ENCODE data around the gene RNF34.

Gene RNF34

GRCh38 chr12:121388421-121388981, 11.4 kb upstream of the RNF34 start:
- Histone ChIP-seq H3K9me3 (ENCODE audit: control insufficient read depth, low read length) (no peaks in the 10 kb centered on the region), H3K27ac (ENCODE audit: insufficient read depth, low read depth, low read length, poor library complexity, severe bottlenecking) (no peak overlapping the region), H3K4me3 (ENCODE audit: insufficient read depth, low read depth, low read length) (no peak overlapping the region), H3K36me3 (ENCODE audit: control insufficient read depth, insufficient read depth, low read length) (no peaks in the 10 kb centered on the region), H3K27me3 (ENCODE audit: control insufficient read depth, insufficient read depth, low read length, poor library complexity, severe bottlenecking) (no peaks in the 10 kb centered on the region), H3K4me1 (ENCODE audit: control insufficient read depth, insufficient read depth, low read length) (no peaks in the 10 kb centered on the region)
- 82 to 85% methylated on average over 5 of the region's 5 CpGs for WGBS, 2 experiments

- Histone ChIP-seq H3K36me3 (ENCODE audit: control insufficient read depth, insufficient read depth, low read length) (no peaks in the 10 kb centered on the region), H3K4me3 (ENCODE audit: insufficient read depth, low read depth, low read length) (no peak overlapping the region), H3K27me3 (ENCODE audit: control insufficient read depth, insufficient read depth, low read length, poor library complexity, severe bottlenecking) (no peaks in the 10 kb centered on the region), H3K4me1 (ENCODE audit: control insufficient read depth, insufficient read depth, low read length) (no peaks in the 10 kb centered on the region), H3K9me3 (ENCODE audit: control insufficient read depth, low read length) (no peaks in the 10 kb centered on the region), H3K27ac (ENCODE audit: insufficient read depth, low read depth, low read length, poor library complexity, severe bottlenecking) (no peak overlapping the region)
- 94% methylated on average over 2 of the region's 2 CpGs for WGBS, 2 experiments
Observed at GRCh38 chr12:121390856-121391255, 9.1 kb upstream of the RNF34 start.

DNA sequence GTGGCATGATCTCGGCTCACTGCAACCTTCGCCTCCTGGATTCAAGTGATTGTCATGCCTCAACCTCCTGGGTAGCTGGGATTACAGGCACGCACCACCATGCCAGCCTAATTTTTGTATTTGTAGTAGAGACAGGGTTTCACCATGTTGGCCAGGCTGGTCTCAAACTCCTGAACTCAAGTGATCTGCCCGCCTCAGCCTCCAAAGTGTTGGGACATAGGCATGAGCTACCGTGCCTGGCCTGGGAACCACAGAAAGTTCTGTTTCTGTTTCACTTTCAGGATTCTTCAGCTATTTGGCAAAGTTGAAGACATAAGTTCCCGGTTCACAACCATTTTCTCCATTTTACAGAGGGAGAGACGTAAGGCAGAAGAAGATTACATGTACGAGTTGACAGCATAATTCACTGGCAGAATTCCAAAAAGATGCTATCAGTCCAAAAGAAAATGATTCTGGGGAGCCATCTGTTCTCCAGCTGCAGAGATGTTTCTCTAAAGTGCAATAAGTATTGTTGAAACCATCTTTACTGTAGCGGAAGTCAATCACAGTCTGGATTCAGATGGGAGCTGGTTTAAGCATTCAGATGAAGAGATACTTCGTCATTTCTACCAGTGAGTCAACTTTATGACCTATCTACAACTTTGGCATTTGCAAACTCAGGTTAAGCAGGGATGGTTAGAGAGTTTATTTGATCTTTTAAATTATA, 8.1 kb upstream of the RNF34 start:
- Histone ChIP-seq H3K9me3 (ENCODE audit: control insufficient read depth, low read length) (no peaks in the 10 kb centered on the region), H3K27ac (ENCODE audit: insufficient read depth, low read depth, low read length, poor library complexity, severe bottlenecking) (no peak overlapping the region), H3K27me3 (ENCODE audit: control insufficient read depth, insufficient read depth, low read length, poor library complexity, severe bottlenecking) (no peaks in the 10 kb centered on the region), H3K4me3 (ENCODE audit: insufficient read depth, low read depth, low read length) (no peak overlapping the region), H3K36me3 (ENCODE audit: control insufficient read depth, insufficient read depth, low read length) (no peaks in the 10 kb centered on the region), H3K4me1 (ENCODE audit: control insufficient read depth, insufficient read depth, low read length) (no peaks in the 10 kb centered on the region)
- WGBS, 2 experiments = 93 to 94% methylated on average over 10 of the region's 10 CpGs

DNA sequence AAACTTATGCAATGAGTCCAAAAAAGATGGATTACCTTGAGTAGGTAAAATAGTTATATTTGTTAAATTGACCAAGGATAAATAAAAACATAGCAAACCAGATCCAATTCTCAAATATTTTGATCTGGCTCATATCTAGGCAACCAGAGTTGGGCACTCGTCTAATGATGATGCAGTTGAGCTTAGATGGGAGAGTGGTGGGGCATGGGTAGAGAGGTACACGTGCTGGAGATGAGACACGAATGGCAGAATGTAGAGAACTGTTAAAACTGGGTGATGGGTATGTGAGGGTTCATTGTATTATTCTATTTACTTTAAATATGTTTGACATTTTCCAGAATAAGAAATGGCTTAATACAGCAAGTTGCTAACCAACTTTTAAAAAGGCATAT, 7.6 kb upstream of the RNF34 start:
- H3K9me3 ChIP-seq (ENCODE audit: control insufficient read depth, low read length) = no peaks in the 10 kb centered on the region
- H3K36me3 ChIP-seq (ENCODE audit: control insufficient read depth, insufficient read depth, low read length) = no peaks in the 10 kb centered on the region
- H3K27me3 ChIP-seq (ENCODE audit: control insufficient read depth, insufficient read depth, low read length, poor library complexity, severe bottlenecking) = no peaks in the 10 kb centered on the region
- H3K4me3 ChIP-seq (ENCODE audit: insufficient read depth, low read depth, low read length) = no peak overlapping the region
- H3K27ac ChIP-seq (ENCODE audit: insufficient read depth, low read depth, low read length, poor library complexity, severe bottlenecking) = no peak overlapping the region
- H3K4me1 ChIP-seq (ENCODE audit: control insufficient read depth, insufficient read depth, low read length) = no peaks in the 10 kb centered on the region
- 88 to 93% methylated on average over 3 of the region's 3 CpGs for whole genome bisulfite sequencing, 2 experiments

DNA sequence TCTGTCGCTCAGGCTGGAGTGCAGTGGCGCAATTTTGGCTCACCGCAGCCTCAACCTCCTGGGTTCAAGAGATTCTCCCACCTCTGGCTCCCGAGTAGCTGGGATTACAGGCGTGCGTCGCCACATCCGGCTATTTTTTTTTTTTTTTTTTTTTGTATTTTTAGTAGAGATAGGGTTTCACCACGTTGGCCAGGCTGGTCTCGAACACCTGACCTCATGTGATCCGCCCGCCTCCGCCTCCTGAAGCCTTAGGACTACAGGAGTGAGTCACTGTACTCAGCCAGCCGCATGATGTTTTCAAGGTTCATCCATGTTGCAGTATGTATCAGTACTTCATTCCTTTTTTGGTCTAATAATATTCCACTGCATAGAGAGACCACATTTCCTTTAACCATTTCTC, 2.4 kb upstream of the RNF34 start:
- WGBS, 2 experiments = 90 to 91% methylated on average over 14 of the region's 14 CpGs
- peaks cover 3% of the 10 kb centered on the region for H3K4me1 ChIP-seq (ENCODE audit: control insufficient read depth, insufficient read depth, low read length)
- no peaks in the 10 kb centered on the region for H3K27me3 ChIP-seq (ENCODE audit: control insufficient read depth, insufficient read depth, low read length, poor library complexity, severe bottlenecking)
- no peaks in the 10 kb centered on the region for H3K9me3 ChIP-seq (ENCODE audit: control insufficient read depth, low read length)
- H3K27ac ChIP-seq (ENCODE audit: insufficient read depth, low read depth, low read length, poor library complexity, severe bottlenecking) = no peak overlapping the region
- no peaks in the 10 kb centered on the region for H3K36me3 ChIP-seq (ENCODE audit: control insufficient read depth, insufficient read depth, low read length)
- H3K4me3 ChIP-seq (ENCODE audit: insufficient read depth, low read depth, low read length) = no peak overlapping the region

- no peaks in the 10 kb centered on the region for H3K9me3 ChIP-seq (ENCODE audit: control insufficient read depth, low read length)
- H3K36me3 ChIP-seq (ENCODE audit: control insufficient read depth, insufficient read depth, low read length) = no peaks in the 10 kb centered on the region
- no peaks in the 10 kb centered on the region for H3K27me3 ChIP-seq (ENCODE audit: control insufficient read depth, insufficient read depth, low read length, poor library complexity, severe bottlenecking)
- no peak overlapping the region for H3K27ac ChIP-seq (ENCODE audit: insufficient read depth, low read depth, low read length, poor library complexity, severe bottlenecking)
- peaks cover 3% of the 10 kb centered on the region for H3K4me1 ChIP-seq (ENCODE audit: control insufficient read depth, insufficient read depth, low read length)
- H3K4me3 ChIP-seq (ENCODE audit: insufficient read depth, low read depth, low read length) = no peak overlapping the region
- WGBS, 2 experiments = 95 to 98% methylated on average over 5 of the region's 5 CpGs
Observed at GRCh38 chr12:121398355-121398754, 1.6 kb upstream of the RNF34 start.

- Histone ChIP-seq H3K27me3 (ENCODE audit: control insufficient read depth, insufficient read depth, low read length, poor library complexity, severe bottlenecking) (no peaks in the 10 kb centered on the region), H3K36me3 (ENCODE audit: control insufficient read depth, insufficient read depth, low read length) (peaks cover 9% of the 10 kb centered on the region), H3K9me3 (ENCODE audit: control insufficient read depth, low read length) (no peaks in the 10 kb centered on the region), H3K4me3 (ENCODE audit: insufficient read depth, low read depth, low read length) (peak overlapping the region; percentile 82), H3K4me1 (ENCODE audit: control insufficient read depth, insufficient read depth, low read length) (peaks cover 3% of the 10 kb centered on the region), H3K27ac (ENCODE audit: insufficient read depth, low read depth, low read length, poor library complexity, severe bottlenecking) (peak overlapping the region; percentile 52)
- 1 to 2% methylated on average over 48 of the region's 48 CpGs for WGBS, 2 experiments
Observed at GRCh38 chr12:121400332-121401139, 618 bp downstream of the RNF34 start.

DNA sequence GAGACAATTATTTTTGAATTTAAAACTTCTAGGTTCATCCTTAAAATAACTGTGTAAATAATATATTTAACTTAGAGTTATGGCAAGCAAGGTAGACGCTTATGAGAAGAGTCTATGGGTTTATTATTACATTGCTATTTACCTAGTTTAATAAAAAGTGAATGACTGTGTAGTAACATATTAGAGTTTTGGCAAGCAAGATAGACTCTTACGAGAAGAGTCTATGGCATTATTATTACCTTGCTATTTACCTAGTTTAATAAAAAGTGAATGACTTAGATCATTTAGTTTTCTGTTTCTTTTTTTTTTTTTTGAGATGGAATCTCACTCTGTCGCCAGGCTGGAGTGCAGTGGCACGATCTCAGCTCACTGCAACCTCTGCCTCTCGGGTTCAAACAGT, 3.8 kb downstream of the RNF34 start:
- Histone ChIP-seq H3K36me3 (ENCODE audit: control insufficient read depth, insufficient read depth, low read length) (peaks cover 14% of the 10 kb centered on the region), H3K4me3 (ENCODE audit: insufficient read depth, low read depth, low read length) (no peak overlapping the region), H3K4me1 (ENCODE audit: control insufficient read depth, insufficient read depth, low read length) (peaks cover 3% of the 10 kb centered on the region), H3K27ac (ENCODE audit: insufficient read depth, low read depth, low read length, poor library complexity, severe bottlenecking) (no peak overlapping the region), H3K9me3 (ENCODE audit: control insufficient read depth, low read length) (no peaks in the 10 kb centered on the region), H3K27me3 (ENCODE audit: control insufficient read depth, insufficient read depth, low read length, poor library complexity, severe bottlenecking) (no peaks in the 10 kb centered on the region)
- 91 to 96% methylated on average over 3 to 5 of the region's 5 CpGs for WGBS, 2 experiments

DNA sequence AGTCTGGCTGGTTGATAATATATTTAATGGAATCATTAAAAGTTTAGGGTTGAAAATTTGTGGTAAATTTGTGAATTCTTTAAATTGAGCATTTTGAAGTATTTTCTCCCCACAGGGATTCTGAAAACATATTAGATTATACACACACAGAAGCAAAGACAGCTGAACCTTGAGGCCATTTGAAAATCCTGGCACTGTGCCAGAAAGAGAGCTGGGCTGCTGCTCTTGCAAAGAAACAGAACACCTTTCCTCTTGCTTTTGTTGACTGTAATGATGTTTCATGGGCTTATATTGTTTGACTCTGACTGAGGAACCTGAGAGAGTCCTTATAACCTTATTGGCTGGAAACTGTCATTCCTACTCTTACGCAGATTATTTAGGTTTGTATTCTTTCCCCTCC, 4.8 kb downstream of the RNF34 start:
- no peaks in the 10 kb centered on the region for H3K9me3 ChIP-seq (ENCODE audit: control insufficient read depth, low read length)
- no peak overlapping the region for H3K4me3 ChIP-seq (ENCODE audit: insufficient read depth, low read depth, low read length)
- peaks cover 14% of the 10 kb centered on the region for H3K36me3 ChIP-seq (ENCODE audit: control insufficient read depth, insufficient read depth, low read length)
- H3K4me1 ChIP-seq (ENCODE audit: control insufficient read depth, insufficient read depth, low read length) = peaks cover 3% of the 10 kb centered on the region
- no peaks in the 10 kb centered on the region for H3K27me3 ChIP-seq (ENCODE audit: control insufficient read depth, insufficient read depth, low read length, poor library complexity, severe bottlenecking)
- H3K27ac ChIP-seq (ENCODE audit: insufficient read depth, low read depth, low read length, poor library complexity, severe bottlenecking) = no peak overlapping the region
- whole genome bisulfite sequencing, 2 experiments = 100% methylated on average over 1 of the region's 1 CpG; no CpG with 5 or more reads in 1 of the 2 experiments

GRCh38 chr12:121405211-121405610, 5.3 kb downstream of the RNF34 start:
- H3K27ac ChIP-seq (ENCODE audit: insufficient read depth, low read depth, low read length, poor library complexity, severe bottlenecking) = no peak overlapping the region
- peaks cover 14% of the 10 kb centered on the region for H3K36me3 ChIP-seq (ENCODE audit: control insufficient read depth, insufficient read depth, low read length)
- no peaks in the 10 kb centered on the region for H3K9me3 ChIP-seq (ENCODE audit: control insufficient read depth, low read length)
- no peaks in the 10 kb centered on the region for H3K27me3 ChIP-seq (ENCODE audit: control insufficient read depth, insufficient read depth, low read length, poor library complexity, severe bottlenecking)
- H3K4me3 ChIP-seq (ENCODE audit: insufficient read depth, low read depth, low read length) = no peak overlapping the region
- 88 to 93% methylated on average over 2 of the region's 2 CpGs for WGBS, 2 experiments
- peaks cover 3% of the 10 kb centered on the region for H3K4me1 ChIP-seq (ENCODE audit: control insufficient read depth, insufficient read depth, low read length)

Data from ectodermal cell (in vitro differentiated cells).